ENCODE measurements around the gene SSC5D.
"Not testable (repeated sequence)": the region's sequence is repeated elsewhere in the genome, so short reads cannot be mapped to it uniquely, and the experiment has no call there.

Gene SSC5D

DNA sequence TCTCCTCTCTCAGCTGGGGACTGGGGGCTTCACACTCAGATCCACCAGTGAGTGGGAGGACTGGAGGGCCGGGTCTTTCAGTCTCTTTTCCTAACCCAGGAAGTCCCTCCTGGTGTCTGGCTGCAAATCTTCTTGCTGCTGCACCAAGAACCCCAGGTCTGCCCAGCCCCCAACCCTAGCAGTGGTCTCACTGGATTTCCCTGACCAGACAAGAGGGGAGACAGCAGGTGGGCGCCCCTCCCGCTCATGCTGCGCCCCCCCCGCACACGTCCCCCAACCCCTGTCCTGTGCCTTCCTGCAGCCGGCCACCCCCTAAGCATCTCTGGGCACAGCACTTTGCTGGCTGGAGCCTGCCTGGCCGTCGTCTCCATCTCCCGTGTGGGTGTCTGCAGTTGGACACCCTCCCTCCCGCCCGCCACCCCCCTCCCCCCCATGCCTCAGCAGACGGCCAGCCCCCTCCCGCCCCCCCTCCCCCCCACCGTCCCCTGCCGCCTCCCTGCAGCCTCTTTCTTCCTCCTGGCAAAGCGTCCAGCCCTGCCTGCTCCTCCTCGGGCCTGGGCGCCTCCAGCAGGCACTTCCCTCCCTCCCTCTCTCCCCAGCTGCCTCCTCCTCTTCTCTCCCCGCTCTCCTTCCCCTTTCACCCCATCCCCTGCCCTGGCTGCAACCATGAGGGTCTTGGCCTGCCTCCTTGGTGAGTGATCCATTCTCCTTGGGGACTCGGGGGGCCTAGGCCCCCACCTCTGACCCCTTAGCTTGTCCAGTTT lies at the start of gene SSC5D:
TSS of gene SSC5D (plus strand) at position 513 of the 764 bp plus-strand sequence. CDS start at position 667, 154 bp downstream.
- FAIRE-seq (no peak), DNase-seq (ENCODE audit: insufficient read length, low spot score) (no peak)

DNA sequence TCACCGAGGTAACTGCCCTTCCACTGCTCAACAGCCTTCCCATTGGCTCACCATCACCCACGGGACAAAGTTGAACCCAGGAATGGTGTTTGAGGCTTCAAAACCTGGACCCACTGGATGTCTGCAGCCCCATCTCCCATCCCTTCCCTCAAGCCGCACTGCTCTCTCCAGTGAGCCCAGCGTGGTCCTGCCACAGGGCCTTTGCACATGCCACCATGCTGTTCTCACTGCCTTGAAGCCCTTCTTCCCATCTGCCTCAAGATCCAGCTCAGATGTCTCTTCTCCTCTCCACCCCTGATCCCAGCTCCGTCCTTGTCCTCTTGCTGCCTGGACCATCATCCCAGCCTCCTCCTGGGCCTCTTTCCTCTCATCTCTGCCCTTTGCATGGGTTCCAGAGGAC lies 49.2 kb upstream of the SSC5D start:
- DNase-seq (ENCODE audit: insufficient read length, low spot score), result no peak
- no peak for FAIRE-seq

DNA sequence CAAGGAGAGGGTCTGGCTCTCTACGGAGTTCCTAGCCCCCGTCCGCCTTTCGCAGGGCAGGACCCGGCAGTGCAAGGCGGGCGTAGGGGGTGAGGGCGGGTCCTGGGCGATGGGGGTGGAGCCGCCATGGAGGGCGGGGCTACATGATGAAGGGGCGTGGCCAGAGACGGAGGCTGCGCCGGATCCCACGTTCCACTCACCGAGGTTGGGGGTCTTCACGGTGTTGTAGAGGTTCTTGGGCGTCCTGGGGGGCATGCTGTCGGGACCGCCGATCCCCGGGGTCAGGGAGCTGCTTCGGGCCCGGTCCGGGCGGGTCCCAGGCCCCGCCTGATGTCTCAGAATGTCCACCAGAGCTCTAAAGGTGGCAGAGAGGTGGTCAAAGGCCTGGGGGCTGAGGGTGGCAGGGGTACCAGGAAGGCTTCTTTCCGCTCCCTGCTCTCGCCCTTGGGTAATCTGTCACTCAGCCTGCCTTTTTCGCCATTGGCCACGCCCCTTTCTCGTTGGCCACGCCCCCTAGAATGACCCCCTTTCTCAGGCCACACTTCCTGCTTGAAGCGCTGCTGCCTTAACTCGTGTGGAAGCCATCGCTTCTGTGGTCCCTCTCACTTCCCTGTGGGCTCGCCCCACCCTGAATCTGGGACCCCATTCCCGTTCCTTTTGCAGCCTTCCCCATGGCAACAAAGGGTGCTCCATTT lies 47.7 kb upstream of the SSC5D start:
- DNase-seq (ENCODE audit: insufficient read length, low spot score) (no peak), FAIRE-seq (no peak)

DNA sequence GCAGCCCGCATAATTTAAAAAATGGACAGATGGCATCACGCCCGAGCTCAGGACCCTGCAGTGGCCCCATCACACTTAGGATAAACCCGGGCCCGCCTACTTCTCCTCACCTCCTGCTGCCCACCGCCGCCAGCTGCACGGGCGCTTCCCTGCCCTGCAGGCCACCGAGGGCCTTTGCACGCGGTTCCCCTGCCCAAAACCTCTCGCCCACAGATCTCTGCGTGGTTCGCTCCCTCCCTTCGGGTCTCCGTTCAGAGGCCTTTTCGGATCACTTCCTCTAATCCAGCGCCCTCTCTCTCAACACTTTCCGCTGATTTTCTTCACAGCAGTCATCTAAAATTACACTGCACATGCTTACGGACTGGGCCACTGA lies 46.9 kb upstream of the SSC5D start:
- no peak for DNase-seq (ENCODE audit: insufficient read length, low spot score)
- FAIRE-seq, result no peak

DNA sequence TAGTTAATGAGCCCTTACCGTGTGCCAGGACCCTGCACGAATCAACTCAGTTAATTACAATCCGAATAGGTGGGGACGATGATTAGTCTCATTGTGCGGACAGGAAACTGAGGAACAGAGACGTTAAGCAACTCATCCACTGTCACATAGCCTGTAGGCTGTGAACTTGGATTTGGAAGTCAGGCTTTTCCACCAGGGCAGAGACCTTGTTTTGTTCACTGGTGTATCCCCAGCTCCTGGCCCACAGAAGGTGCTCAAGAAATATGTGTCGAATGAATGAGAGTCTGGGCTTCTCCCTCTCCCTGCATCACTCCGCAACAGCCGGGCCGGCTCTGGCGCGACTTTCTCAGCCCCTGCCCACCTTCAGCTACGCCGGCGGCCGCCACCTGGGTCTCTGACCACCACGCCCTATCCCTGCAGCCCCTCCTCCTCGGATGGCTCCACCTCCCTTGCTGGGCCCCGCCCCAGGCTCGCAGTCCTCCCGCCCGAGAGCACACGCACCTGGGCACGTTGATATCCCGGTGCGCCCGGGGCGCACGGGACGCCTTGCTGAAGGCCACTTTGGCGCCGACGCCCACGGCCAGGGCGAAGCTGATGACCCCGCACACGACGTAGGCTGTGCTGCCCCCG lies 46.4 kb upstream of the SSC5D start:
- FAIRE-seq, result no peak
- DNase-seq (ENCODE audit: insufficient read length, low spot score), result no peak

DNA sequence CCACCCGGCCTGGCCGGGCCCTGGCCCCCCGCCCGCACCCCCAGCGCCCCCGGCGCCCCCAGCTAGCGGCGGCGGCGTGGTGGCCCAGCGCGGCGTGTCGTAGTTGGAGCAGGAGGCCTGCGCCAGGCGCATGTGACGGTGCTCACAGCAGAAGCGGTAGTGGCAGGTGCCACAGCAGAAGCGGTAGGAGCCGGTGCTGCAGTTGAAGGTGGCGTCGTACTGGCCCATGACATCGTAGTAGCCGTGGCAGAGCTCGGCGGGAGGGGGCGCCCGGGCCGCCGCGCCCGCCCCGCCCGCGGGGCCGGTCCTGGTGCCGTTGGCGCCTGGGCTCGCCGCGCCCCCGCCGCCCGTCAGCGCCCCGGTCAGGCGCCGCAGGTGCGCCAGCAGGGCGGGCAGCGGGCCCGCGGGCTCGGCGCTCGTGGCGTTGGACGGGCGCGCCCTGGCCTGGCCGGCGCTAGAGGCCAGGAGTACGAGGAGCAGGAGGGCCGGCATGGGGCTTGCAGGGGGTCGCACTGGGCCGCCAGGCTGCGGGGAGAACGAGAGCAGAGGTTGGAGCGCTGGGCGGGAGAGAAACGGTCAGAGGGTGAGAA lies 45.8 kb upstream of the SSC5D start:
- FAIRE-seq (no peak), DNase-seq (ENCODE audit: insufficient read length, low spot score) (no peak)

DNA sequence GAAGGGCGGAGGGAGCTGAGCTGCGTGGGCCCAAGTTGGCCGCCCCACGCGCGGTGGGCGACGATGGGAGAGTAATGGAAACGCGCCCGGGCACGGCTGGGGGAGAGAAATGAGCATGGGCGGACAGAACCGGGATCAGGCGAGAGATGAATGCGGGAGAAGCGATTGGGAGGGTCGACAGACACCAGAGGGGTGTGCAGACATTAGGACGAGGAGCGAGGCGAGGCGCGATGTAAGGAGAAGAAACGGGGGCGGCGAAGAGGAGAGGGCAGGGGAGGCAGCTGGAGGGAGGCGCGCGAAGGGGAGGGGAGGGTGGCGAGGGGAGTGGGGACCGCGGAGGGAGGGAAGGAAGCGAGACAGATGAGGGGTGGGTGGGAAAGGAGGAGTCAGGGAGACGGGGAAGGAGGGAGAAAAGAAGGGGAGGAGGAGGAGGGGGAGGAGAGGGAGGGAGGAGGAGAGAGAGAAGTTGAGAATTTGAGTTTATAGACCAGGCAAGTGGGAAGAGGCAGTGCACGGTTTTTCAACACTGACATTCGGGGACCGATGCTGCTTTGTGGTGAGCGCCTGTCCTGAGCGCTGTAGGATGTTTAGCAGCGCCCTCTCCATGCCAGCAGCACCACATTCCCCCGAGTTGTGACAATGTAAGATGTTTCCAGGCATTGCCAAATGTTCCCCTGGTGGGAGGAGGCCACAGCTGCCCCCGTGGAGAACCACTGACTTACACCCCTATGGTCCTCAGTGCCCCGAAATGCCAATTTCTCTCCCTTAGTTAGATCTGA lies 45.0 kb upstream of the SSC5D start, which contains the start of gene SHISA7:
TSS of gene SHISA7 (minus strand) at position 256 of the 779 bp plus-strand sequence. CDS start 437 bp downstream, outside the sequence.
- FAIRE-seq (no peak), DNase-seq (ENCODE audit: insufficient read length, low spot score) (no peak)

DNA sequence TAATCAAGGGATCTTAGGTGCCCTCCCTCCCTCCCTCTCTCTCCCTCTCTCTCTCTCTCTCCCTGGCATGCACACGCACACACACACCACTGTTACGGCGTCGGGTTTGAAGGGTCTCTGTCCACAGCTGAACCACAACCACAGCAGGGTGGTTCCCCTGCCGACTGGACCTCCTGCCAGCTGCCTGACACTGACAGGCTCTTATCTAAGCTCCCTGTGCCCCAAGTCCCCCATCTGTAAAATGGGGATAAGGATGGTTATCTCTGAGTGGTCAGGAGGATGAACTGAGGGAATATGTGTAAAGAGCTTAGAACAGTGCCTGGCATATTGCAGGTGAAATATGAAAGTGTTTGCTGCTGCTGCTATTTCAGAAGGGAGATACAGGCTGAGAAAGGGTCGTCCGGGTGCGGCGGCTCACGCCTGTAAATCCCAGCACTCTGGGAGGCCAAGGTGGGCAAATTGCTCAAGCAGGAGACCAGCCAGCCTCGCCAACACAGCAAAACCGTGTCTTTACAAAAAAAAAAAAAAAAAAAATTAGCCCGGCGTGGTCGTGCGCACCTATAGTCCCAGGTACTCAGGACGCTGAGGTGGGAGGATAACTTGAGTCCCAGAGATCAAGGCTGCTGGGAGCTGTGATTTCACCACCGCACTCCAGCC lies 44.3 kb upstream of the SSC5D start:
- no peak for DNase-seq (ENCODE audit: insufficient read length, low spot score)
- FAIRE-seq, result no peak

DNA sequence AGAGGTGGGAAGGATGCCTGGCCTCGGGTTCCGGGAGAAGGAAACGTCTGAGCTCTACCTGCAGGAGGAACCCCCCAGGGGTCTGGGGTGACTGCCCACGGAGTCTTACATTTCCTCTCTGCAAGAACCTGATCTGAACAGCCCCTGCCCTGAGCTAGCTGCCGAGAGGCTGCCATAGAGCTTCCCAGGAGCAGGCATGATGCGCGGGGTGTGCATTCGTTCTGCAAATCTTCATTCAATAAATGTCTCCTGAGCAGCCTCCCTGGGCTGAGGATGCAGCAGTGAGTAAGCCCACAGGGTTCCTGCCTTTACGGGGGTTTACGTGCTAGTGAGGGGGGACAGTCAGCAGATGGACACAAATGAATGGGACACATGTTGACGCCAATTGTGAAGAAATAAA lies 43.6 kb upstream of the SSC5D start:
- FAIRE-seq, result no peak

DNA sequence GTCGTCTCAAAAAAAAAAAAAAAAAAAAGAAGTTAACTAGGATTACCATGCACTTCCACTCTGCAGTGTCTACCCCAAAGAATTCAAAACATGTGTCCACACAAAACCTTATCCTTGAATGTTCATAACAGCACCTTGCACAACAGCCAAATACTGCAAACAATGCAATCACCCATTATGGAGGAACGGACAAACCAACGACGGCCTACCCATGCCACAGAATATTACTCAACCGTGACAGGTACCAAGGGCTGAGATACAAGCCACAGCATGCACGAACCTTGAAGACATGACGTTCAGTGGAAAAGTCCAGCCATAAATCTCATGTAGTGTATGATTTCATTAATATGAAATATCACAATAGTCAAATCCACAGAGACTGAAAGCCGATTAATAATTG lies 42.2 kb upstream of the SSC5D start:
- no peak for FAIRE-seq

More for the DNA sequence above, 43.6 kb upstream of the SSC5D start:
- no peak for DNase-seq (ENCODE audit: insufficient read length, low spot score)

DNA sequence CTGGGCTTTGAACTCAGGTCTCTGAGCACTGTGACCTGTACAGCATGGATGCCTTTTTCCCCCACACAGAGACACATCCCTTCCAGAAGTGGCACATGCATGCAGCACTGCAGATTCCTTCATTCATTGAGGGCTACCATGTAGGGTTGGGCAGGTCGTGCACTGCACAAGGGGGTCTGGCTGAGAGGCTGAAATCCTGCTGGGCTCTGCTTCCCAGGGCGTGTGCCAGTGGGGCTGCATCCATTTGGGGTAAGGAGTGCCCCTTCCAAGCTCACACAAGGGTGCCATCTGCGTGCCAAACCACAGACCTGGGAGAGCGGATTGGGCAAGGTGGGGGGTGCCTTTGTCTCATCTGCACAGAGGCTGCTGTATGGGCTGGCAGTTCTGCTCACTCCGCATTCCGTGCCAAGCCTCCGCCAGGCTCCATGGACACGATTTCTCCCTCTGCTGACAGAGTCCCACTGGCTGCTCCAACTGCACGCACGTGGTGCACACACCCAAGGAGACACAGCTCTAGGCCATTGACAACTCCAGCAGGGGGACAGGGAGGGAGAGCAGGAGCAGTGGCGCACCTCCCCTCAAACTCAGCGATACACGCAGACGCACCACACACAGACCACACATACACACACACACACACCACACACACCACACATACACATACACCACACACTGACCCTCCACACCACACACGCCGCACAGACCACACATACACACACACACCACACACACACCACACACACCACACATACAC lies 40.6 kb upstream of the SSC5D start:
- DNase-seq (ENCODE audit: insufficient read length, low spot score), result peak; percentile 31
- no peak for FAIRE-seq

More for the DNA sequence above, 42.2 kb upstream of the SSC5D start:
- DNase-seq (ENCODE audit: insufficient read length, low spot score), result no peak

DNA sequence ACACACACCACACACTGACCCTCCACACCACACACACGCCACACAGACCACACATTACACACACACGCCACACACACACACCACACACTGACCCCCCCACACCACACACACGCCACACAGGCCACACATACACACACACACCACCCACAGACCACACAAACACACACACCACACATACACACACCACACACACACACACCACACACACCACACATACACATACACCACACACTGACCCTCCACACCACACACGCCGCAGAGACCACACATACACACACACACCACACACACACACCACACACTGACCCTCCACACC lies 40.1 kb upstream of the SSC5D start:
- FAIRE-seq; DNase-seq (ENCODE audit: insufficient read length, low spot score): not testable (repeated sequence)

DNA sequence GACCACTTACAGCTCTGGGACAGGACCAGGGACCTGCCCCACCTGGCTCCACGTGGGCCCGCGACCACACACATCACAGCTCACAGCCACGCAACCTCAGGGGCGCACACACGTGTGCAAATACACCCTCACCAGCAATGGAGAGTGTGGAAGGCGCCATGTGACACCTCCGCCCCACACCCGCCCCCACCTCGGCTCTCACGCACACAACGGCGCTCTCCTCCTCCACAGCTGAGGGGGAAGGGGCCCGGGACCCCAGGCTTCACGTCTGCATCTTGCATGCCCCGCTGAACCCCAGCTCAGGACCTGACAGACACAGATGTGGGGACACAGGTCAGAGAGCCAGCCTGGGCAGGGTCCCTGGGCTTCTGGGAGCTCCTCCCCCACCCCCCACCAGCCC lies 38.8 kb upstream of the SSC5D start:
- FAIRE-seq (no peak), DNase-seq (ENCODE audit: insufficient read length, low spot score) (no peak)

DNA sequence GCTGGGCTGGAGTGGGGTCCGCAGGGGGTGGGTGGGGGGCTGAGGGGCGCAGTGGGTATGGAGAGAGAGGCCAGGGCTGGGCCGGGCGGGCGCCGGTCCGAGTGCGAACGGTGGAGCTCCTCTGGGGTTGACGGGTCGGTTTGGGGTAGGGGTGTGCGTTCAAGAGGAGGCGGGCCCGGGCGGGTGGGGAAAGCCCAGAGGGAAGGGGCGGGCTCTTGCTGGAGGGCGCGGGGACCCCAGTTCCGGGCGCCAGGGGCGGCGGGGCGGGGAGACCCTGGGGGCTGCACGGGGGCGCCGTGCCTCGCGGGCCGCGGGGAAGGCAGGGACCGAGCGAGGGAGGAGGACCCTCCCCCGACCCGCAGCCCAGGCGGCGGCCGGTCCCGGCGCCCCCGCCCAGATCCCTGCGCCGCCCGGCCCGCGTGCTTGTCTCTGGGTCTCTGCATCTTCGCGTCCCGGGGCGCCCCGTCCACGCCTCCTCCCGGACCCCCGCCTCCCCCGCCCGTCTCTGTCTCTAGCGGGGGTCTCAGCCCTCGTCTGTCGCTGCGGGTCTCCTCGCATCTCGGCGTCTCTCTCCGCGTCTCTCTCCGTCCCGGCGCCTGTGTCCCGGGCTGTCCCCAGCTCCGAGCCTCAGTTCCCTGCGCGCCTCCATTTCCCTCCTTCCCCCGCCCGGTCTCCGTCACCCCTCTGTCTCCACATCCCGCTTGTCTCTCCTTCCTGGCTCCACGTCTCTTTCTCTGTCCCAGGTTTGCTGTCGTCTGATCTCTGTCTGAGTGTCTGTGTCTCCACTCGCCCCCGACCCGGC lies 36.9 kb upstream of the SSC5D start:
- FAIRE-seq (no peak), DNase-seq (ENCODE audit: insufficient read length, low spot score) (no peak)

DNA sequence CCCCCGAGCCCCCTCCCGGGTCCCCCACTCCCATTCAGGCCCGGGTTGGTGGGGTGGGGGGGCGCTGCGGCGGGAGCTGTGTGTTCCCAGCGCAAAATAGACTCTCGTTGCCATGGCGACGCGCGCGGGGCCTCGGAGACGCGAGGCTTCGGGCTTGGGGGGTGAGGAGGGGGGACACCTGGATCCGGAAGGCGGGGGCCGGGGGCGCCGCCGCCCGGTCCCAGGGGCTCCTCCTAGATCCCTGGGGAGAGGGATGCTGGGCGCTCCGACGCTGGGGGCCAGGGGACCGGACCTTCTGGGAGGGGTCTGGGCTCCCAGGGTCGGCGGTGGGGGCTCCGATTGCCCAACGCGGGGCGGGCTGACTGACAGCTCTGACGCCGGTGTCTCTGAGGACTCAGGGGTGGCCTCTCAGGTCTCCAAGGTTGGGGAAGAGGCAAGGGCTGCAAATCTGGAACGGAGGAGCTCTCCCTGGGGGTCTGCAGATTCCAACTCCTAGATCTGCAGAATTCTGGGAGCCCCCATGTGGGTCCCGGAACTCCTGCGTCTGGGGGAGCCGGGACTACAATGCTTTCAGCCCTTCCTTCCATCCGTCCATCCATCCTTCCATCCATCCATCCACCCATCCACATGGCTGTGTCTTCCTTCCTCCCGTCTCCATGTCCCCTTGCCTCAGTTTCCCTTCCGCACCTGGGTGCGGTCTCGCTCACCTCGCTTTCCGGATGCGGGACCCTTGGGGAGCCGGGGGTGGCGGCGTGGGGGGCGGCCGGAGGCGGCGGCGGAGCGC lies 36.1 kb upstream of the SSC5D start:
- FAIRE-seq (no peak), DNase-seq (ENCODE audit: insufficient read length, low spot score) (no peak)

DNA sequence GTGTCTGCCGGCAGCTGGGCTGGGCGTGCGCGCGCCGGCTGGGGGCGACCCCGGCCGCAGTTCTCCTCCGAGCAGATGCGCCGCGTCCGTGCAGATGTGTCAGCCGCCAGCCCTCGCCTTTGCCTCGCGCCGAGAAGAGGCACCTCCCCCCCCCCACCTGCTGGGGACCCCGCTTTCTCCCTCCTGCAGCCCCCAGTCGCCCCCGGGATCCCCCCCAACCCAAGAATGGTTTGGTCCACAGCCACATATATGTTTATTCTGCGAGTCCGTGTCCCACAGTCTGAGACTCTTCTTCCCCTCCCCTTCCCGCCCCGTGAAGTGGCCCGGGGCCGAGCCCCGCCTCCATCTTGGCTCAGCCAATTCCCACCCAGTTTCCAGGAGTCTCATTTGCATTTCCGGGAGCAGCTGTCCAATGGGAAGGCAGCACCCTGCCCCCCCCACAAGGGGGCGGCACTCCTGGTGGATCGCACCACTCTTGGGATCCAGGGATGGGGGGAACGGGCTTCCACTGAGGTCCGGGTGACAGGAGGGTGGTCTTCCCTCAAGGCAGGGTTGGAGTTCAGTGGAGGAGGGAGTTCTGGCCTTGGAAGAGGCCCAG lies 35.4 kb upstream of the SSC5D start:
- DNase-seq (ENCODE audit: insufficient read length, low spot score) (peak; percentile 40), FAIRE-seq (no peak)

DNA sequence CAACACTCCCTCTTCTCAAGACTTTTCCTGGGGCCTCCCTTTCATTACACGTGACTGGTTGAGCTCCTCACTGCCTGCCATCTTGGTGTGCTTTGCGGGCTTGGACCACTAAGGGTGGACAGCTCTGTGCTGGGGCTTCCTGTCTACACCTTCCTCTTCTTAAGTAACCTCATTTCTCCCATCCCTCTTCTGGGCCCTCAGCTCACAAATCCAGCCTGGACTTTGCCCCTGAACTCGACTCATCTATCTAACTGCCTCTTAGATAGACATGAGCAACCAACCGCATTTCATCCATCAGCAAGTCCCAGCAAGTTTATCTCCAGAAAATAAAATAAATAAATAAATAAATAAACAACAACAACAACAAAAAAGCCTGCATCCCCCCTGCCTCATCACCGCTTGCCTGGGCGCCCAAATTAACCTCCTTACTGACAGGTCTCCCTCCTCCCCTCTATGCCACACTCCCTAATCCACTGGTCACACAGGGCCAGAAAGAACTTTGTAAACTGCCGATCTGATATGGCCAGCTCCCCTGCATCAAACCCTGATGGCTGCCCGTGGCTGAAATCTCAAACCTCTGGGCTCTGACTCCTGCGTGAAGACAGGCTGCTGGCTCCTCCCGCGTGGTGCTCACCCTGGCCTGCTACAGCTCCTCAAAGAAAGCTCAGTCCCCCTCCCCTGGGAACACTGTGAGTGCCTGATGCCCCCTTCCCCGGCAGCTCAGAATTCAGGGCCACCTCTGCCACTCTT lies 34.5 kb upstream of the SSC5D start:
- no peak for DNase-seq (ENCODE audit: insufficient read length, low spot score)
- FAIRE-seq, result no peak

Measured in HTR-8/SVneo (cell line).